Right lobe of liver (tissue), 6 donors: ENCODE measurements around the gene RRAS2. TPM values are rescaled to one million over a fixed set of nuclear protein-coding genes. Genes with fewer than 3 reads are reported as not detected.
A peak's percentile ranks its signal among the peaks of the same experiment; 100 is the strongest.

Source experiments
- ATAC-seq, 4 donors: fragments of 200-7000 bp; cut with Tn5 transposase; one replicate each; pipeline ENCODE4 v1.9.1; 2020; ENCODE audit warnings: mild to moderate bottlenecking in 4 of 4, moderate library complexity in 4 of 4
- DNase-seq, 3 donors: peaks; one replicate each; pipeline ENCODE4 v3.0.0-alpha.2; 2020
- H3K27ac ChIP-seq, 3 donors: fragments of 200-600 bp; one replicate each; pipeline ENCODE4 v1.8.0; 2022
- H3K27me3 ChIP-seq, 2 donors: fragments of 200-600 bp; one replicate each; pipeline ENCODE4 v1.8.0; 2022
- H3K36me3 ChIP-seq, 4 donors: fragments of 200-600 bp; sonication (generic) in 1 of 4; one replicate each; pipeline versions ENCODE4 v1.5.1 to v1.8.0; 2017 to 2022; ENCODE audit warnings: control low read depth in 1 of 4
- H3K4me1 ChIP-seq, 4 donors: fragments of 200-600 bp; sonication (generic) in 1 of 4; one replicate each; pipeline versions ENCODE4 v1.5.1 to v1.8.0; 2017 to 2022; ENCODE audit warnings: control low read depth in 1 of 4
- H3K4me3 ChIP-seq, 3 donors: fragments of 200-600 bp; one replicate each; pipeline ENCODE4 v1.8.0; 2022
- H3K9me3 ChIP-seq, 4 donors: fragments of 200-600 bp; sonication (generic) in 1 of 4; one replicate each; pipeline versions ENCODE4 v1.5.1 to v1.8.0; 2017 to 2022; ENCODE audit warnings: control low read depth in 1 of 4
- CTCF ChIP-seq, 4 donors: fragments of 200-600 bp in 3 of 4; fragments of 450-650 bp in 1 of 4; IDR thresholded peaks; one replicate each; pipeline versions ENCODE4 v1.5.1 to v1.8.0; 2016 to 2022; ENCODE audit warnings: antibody characterized with exemption in 4 of 4, mild to moderate bottlenecking in 2 of 4
- POLR2A ChIP-seq: fragments of 450-650 bp; IDR thresholded peaks from one replicate; pipeline ENCODE4 v1.6.1; 2017; ENCODE audit warnings: antibody characterized with exemption, mild to moderate bottlenecking
- WGBS: methylation state at CpG from one replicate; pipeline ENCODE4 v1.1.6; 2018; ENCODE audit warnings: low coverage, low lambda C conversion rate; ENCODE audit not compliant: insufficient coverage; ENCODE audit errors: missing lambda C conversion rate; 5-methylcytosine and 5-hydroxymethylcytosine counted together
- intact Hi-C, 2 donors: fragments of 100-400 bp; cut with DNase I; formaldehyde crosslinking; loops; one replicate each; pipeline versions ENCODE4 v1.11.2 to v1.14.1; 2022
- total RNA-seq, 6 experiments: library from RNA; depleted of rRNA in 2 of 6; stranded (reverse); fragments of >200 nt in 2 of 6; fragmentation: NEBNext Ultra II Directional in 3 of 6; extraction: Animal tissue kit (Norgen Biotek cat#: 25700) in 3 of 6; gene quantifications; one replicate each; pipeline versions ENCODE4 v1.1.0 to v1.2.4, GENCODE V29; 2016 to 2023
- donor health status: DM: no; HTN: yes; CAD: no.
- donor health status: DM: no; HTN: no; CAD: no.
- donor health status: DM: no; HTN: no; CAD: no.
- donor health status: DM: no; HTN: yes; CAD: no.
- donor health status: DM: no; HTN: yes; CAD: no.

The RRAS2 gene
- total RNA-seq, 6 experiments from 2014 or later: 21.0 to 44.8 (median 31.1) TPM

DNA sequence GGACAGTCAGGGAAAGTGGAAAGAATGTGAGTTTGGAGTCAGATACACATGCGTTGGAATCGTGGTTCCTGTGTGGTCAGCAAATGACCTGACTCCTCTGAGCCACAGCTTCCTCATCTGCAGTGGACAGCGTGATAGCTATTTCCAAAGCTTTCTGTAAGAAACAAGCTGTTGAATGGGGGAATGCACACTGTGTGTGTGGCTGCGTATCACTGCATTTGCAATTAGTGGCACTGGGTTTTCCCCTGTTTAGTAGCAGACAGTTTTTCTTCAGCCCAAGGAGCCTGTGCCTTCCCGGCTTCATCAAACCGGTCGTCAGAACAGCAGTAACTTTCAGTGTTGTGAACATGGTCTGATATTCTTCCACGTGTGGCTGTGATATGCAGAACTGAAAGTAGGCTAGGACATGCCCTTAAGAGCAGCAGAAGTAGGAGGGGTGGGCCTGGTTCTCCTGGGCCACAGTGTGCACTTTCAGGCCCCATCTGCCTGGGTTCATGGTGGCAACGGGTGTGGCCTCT lies 121.5 kb downstream of the RRAS2 start:
- ATAC-seq: peak; percentile 37 to 70 (median 48)
- Histone ChIP-seq H3K9me3 (no peaks in the 10 kb centered on the region), H3K4me1 (no peaks in the 10 kb centered on the region), H3K4me3 (no peak overlapping the region), H3K36me3 (no peaks in the 10 kb centered on the region), H3K27me3 (no peaks in the 10 kb centered on the region), H3K27ac (no peak overlapping the region)
- TF ChIP-seq POLR2A: no peak
- no peak for TF ChIP-seq CTCF (IDR thresholded peaks at IDR 0.05)
- no peak for DNase-seq
- 27% methylated on average over 3 of the region's 9 CpGs for WGBS
- intact Hi-C loops: no loop called here

DNA sequence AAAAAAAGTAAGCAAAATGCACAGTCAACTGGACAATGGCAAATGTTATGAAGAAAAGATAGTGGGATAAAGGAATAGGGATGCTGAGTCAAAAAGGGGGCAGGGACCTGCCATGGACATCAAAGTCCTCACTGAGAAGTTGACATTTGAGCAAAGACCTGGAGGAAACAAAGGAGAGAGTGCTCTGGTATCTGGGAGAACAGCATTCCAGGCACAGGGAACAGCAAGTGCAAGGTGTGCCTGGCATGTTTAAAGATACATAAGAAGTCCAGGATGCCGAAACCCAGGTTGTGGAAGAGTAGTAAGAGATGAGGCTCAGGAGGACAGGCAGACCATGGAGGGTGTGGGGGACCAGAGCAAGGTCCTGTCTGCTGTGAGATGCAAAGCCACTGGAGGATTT lies 123.3 kb downstream of the RRAS2 start:
- H3K27ac ChIP-seq: no peak overlapping the region
- 38% methylated on average over 1 of the region's 1 CpG for WGBS
- no peaks in the 10 kb centered on the region for H3K36me3 ChIP-seq
- no peak for TF ChIP-seq CTCF (IDR thresholded peaks at IDR 0.05)
- no peaks in the 10 kb centered on the region for H3K9me3 ChIP-seq
- no peak overlapping the region for H3K4me3 ChIP-seq
- no peaks in the 10 kb centered on the region for H3K4me1 ChIP-seq
- ATAC-seq: no peak
- no peak for DNase-seq
- intact Hi-C loops: no loop called here
- no peaks in the 10 kb centered on the region for H3K27me3 ChIP-seq

DNA sequence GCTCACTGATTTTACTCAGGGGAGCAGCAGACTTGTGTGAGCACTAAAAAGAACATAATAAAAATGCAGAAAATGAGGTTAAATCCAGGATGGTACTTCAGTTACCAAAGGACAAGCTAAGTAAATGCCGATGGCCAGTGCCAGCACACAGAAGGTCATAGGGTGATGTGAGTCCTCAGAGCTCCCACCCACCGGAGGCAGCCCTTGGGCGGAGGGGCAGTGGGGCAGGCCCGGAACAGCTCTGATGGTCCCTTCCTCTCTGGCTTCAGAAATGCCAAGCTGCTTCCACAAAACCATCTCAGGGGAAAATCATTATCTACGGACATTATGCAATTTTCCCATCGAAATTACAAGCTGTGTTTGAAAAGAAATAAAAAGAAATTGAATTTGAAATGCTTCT lies 124.5 kb downstream of the RRAS2 start:
- intact Hi-C loops: no loop called here
- H3K4me3 ChIP-seq: no peak overlapping the region
- TF ChIP-seq POLR2A (no peak), CTCF (IDR thresholded peaks at IDR 0.05) (no peak)
- no peaks in the 10 kb centered on the region for H3K4me1 ChIP-seq
- no peaks in the 10 kb centered on the region for H3K27me3 ChIP-seq
- no peaks in the 10 kb centered on the region for H3K36me3 ChIP-seq
- no peak overlapping the region for H3K27ac ChIP-seq
- H3K9me3 ChIP-seq: no peaks in the 10 kb centered on the region
- DNase-seq (no peak), ATAC-seq (no peak)
- WGBS: 81% methylated on average over 6 of the region's 6 CpGs

- intact Hi-C loops: no loop called here
- Histone ChIP-seq H3K27ac (no peak overlapping the region), H3K9me3 (no peaks in the 10 kb centered on the region), H3K27me3 (no peaks in the 10 kb centered on the region), H3K36me3 (no peaks in the 10 kb centered on the region), H3K4me1 (no peaks in the 10 kb centered on the region), H3K4me3 (no peak overlapping the region)
- TF ChIP-seq CTCF (IDR thresholded peaks at IDR 0.05) (peak in 2 of 4 donors; percentile 25 to 31), POLR2A (no peak)
- ATAC-seq (peak in 2 of 4 donors; percentile 34 to 44), DNase-seq (no peak)
- 51% methylated on average over 5 of the region's 6 CpGs for WGBS
These were observed 126.3 kb downstream of the RRAS2 start for GRCh38 chr11:14232652-14233051.

DNA sequence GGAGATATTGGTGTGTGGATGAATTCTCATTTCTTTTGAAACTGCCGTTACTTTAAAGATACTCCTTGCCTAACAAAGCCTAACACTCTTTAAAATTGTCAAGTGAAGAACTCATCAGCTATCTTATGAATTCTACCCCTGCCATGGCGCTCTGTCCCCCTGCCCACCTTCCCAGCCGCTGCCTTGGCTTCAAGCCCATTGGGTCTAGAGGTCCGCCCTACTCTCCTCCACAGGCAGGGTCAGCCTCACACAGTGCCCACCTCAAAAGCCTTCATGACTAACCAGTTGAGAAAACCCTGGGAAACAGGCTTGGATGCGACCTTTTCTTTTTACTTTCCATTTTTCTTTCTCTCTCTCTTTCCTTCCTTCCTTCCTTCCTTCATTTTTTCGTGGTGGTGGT lies 128.6 kb downstream of the RRAS2 start:
- Histone ChIP-seq H3K4me1 (no peaks in the 10 kb centered on the region), H3K27me3 (no peaks in the 10 kb centered on the region), H3K9me3 (no peaks in the 10 kb centered on the region), H3K4me3 (no peak overlapping the region), H3K27ac (no peak overlapping the region), H3K36me3 (no peaks in the 10 kb centered on the region)
- DNase-seq (no peak), ATAC-seq (no peak)
- intact Hi-C loops: no loop called here
- WGBS: 45% methylated on average over 6 of the region's 6 CpGs
- TF ChIP-seq CTCF (IDR thresholded peaks at IDR 0.05) (no peak), POLR2A (no peak)
